AG04450 (cell line): ENCODE measurements around the gene TXNIP. TPM values are rescaled to one million over a fixed set of nuclear protein-coding genes. Genes with fewer than 3 reads are reported as not detected.
"Not testable (repeated sequence)": the region's sequence is repeated elsewhere in the genome, so short reads cannot be mapped to it uniquely, and the experiment has no call there.

ENCODE experiments used
- CTCF ChIA-PET: fragments of 300-600, 350-600 bp; formaldehyde crosslinking; extraction: SDS; loops from one replicate; lab custom pipeline; 2022; ENCODE audit warnings: antibody characterized with exemption, inconsistent platforms; lab: Charles Lee
- POLR2A ChIA-PET: fragments of 350-600 bp; formaldehyde crosslinking; extraction: SDS; loops from one replicate; lab custom pipeline; 2021; ENCODE audit warnings: antibody characterized with exemption, inconsistent platforms; lab: Yijun Ruan, JAX
- DNase-seq: peaks from one replicate; pipeline ENCODE4 v3.0.0-alpha.2; 2011; ENCODE audit warnings: low read depth, low spot score
- H3K27ac ChIP-seq: one replicate; pipeline ENCODE4 v1.5.1; 2012; ENCODE audit warnings: low read depth, low read length, control low read depth
- H3K27me3 ChIP-seq: one replicate; pipeline ENCODE4 v1.6.0; 2012; ENCODE audit warnings: low read length; ENCODE audit not compliant: control insufficient read depth, insufficient read depth
- H3K4me3 ChIP-seq: 2 replicates; pipeline ENCODE4 v1.5.1; 2011; ENCODE audit warnings: mild to moderate bottlenecking, low read depth, low read length, control low read depth
- H3K9me3 ChIP-seq: 2 replicates; pipeline ENCODE4 v1.5.1; 2012; ENCODE audit warnings: low read length; ENCODE audit not compliant: control insufficient read depth, insufficient read depth
- polyA plus RNA-seq: library from polyadenylated mRNA; depleted of rRNA; stranded (reverse); fragments of >200 nt; gene quantifications from 2 replicates; pipeline ENCODE4 v1.2.3, GENCODE V29; 2011
- TF ChIP-seq, protein P1 (sequence below): IDR thresholded peaks from 2 replicates; pipeline ENCODE4 v1.5.1; 2011; ENCODE audit warnings: low read depth, low read length, control low read depth, inconsistent platforms

The TXNIP gene
- polyA plus RNA-seq, 1 experiment, result 229 TPM

DNA sequence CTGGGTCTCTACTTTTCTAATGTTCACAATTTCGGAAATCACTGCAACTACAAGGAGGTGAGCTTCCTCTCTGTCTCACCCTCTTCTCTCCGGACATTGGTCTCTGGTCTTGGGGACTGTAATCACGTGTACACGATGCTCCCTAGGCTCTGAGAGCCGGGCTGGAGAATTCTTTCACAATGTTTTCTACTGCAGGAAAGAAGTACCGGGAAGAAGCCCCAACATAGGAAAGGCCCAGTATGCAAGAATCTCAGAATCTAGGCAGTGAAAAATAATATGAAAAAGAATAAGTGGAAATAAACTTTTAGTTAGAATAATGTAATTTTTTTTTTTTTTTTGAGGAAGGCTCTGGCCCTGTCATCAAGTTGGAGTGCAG is 38.7 kb upstream of the TXNIP start:
- POLR2A ChIA-PET, result interaction anchor here (1.1 to 5.9 kb wide), 2 partner anchors 16 to 72 kb away, joined by 7 to 71 read pairs; no protein-coding TSS in a partner anchor
- peak overlapping the region; percentile 21 for H3K27ac ChIP-seq
- TF ChIP-seq, protein P1, sequence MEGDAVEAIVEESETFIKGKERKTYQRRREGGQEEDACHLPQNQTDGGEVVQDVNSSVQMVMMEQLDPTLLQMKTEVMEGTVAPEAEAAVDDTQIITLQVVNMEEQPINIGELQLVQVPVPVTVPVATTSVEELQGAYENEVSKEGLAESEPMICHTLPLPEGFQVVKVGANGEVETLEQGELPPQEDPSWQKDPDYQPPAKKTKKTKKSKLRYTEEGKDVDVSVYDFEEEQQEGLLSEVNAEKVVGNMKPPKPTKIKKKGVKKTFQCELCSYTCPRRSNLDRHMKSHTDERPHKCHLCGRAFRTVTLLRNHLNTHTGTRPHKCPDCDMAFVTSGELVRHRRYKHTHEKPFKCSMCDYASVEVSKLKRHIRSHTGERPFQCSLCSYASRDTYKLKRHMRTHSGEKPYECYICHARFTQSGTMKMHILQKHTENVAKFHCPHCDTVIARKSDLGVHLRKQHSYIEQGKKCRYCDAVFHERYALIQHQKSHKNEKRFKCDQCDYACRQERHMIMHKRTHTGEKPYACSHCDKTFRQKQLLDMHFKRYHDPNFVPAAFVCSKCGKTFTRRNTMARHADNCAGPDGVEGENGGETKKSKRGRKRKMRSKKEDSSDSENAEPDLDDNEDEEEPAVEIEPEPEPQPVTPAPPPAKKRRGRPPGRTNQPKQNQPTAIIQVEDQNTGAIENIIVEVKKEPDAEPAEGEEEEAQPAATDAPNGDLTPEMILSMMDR, result no peak

DNA sequence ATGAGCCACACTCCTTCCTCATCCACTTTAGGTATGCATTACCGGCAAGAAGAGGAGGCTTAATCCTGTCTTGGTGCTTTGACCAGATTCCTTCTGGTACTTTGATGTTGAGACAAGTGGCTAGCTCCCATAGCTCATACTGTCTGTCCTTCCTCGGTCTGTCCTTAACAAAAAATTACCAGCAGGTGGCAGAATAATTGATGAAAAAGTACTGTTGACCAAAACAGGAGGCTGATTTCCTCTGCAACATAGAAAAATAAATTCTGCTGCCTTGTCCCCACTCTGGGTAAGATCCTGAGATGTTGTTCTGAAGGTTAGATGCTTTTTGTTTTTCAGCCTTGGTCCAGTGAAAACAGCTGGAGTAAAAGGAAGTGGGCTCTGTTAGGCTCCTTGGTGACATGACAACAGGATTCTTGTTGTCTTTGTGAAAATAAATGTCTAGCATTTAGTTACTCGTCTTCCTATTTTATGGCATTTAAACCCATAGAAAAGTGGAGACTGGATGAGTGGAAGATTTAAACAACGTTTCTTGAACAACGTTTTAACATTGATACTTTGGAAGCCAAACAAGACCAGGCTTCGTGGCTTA is 36.3 kb upstream of the TXNIP start:
- Histone ChIP-seq H3K27ac (no peak overlapping the region), H3K27me3 (no peaks in the 10 kb centered on the region), H3K4me3 (no peak overlapping the region), H3K9me3 (no peaks in the 10 kb centered on the region)
- TF ChIP-seq, protein P1, result peak; percentile 59
- ChIA-PET POLR2A (no interaction called here), CTCF (interaction anchor here (0.5 to 3.0 kb wide), 20 partner anchors 10 to 187 kb away, joined by 3 to 12 read pairs (median 4); partner anchors contain the start of genes HJV, NUDT17, PIAS3 and TXNIP)
- no peak for DNase-seq

More for the DNA sequence above, 38.7 kb upstream of the TXNIP start:
- peak overlapping the region; percentile 34; the same call in 1 of the 2 replicates for H3K4me3 ChIP-seq
- no peaks in the 10 kb centered on the region for H3K27me3 ChIP-seq
- H3K9me3 ChIP-seq, result no peaks in the 10 kb centered on the region
- CTCF ChIA-PET, result interaction anchor here (0.7 to 5.4 kb wide), 7 partner anchors 10 to 190 kb away, joined by 3 to 26 read pairs (median 3); partner anchors contain the start of genes NUDT17 and RBM8A
- DNase-seq, result no peak

DNA sequence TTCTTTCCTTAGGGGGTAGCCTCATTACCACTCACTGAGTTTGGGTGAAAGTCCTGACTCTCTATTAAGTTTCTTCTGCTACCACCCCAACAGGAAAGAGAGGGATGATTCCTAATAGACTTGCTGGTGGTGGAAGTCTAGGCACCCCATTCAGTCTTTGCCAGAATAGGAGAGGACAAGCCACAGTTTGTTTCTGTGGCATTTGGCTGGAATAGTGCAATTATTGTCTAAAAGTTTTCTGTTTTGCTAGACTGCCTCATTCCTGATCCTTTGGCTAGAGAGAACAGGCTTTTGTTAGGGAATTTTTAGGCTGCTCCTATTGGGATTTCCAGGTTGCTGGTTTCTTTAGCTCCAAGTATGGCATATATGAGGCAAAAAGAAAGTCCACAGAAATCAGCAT is 35.1 kb upstream of the TXNIP start:
- ChIA-PET CTCF (interaction anchor here (1.1 to 3.0 kb wide), 9 partner anchors 8 to 186 kb away, joined by 3 to 12 read pairs (median 4); partner anchors contain the start of genes HJV, NUDT17 and TXNIP), POLR2A (interaction anchor here (0.6 kb wide), 1 partner anchor 16 kb away, joined by 11 read pairs; no protein-coding TSS in a partner anchor)
- TF ChIP-seq, protein P1, result no peak
- no peak overlapping the region for H3K4me3 ChIP-seq
- no peaks in the 10 kb centered on the region for H3K9me3 ChIP-seq
- DNase-seq, result no peak
- H3K27ac ChIP-seq, result no peak overlapping the region
- no peaks in the 10 kb centered on the region for H3K27me3 ChIP-seq

DNA sequence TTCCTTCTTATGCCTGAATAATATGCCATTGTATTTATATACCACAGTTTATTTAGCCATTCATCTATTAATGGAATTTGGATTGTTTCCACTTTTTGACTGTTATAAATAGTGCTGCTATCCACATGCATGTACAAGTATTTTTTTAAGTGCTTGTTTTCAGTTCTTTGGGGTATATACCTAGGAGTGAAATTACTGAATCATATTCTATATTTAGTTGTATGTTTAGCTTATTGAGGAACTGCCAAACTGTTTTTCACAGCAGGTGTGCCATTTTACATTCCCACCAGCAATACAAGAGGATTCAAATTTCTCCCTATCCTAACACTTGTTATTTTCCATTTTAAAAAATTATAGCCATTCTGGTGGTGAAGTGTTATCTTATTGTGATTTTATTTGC is 32.7 kb upstream of the TXNIP start:
- CTCF ChIA-PET, result interaction anchor here (0.6 to 0.7 kb wide), 2 partner anchors 52 to 169 kb away, joined by 3 to 4 read pairs; no protein-coding TSS in a partner anchor
- Histone ChIP-seq H3K27ac (no peak overlapping the region), H3K9me3 (no peaks in the 10 kb centered on the region), H3K27me3 (no peaks in the 10 kb centered on the region), H3K4me3 (no peak overlapping the region)
- TF ChIP-seq, protein P1, result no peak
- no peak for DNase-seq
- POLR2A ChIA-PET, result no interaction called here

DNA sequence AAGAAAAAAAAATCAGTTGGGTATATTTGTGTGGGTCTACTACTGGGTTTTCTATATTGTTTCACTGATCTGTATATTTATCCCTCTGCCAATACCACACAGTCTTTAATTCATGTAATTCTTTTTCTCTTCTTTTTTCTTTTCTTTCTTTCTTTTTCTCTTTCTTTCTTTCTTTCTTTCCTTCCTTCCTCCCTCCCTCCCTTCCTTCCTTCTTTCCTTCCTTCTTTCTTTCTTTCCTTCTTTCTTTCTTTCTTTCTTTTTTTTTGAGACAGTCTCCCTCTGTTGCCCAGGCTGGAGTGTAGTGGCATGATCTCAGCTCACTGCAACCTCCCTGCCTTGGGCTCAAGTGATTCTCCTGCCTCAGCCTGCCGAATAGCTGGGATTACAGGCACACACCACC is 30.3 kb upstream of the TXNIP start:
- CTCF ChIA-PET, result interaction anchor here (0.5 to 2.2 kb wide), 3 partner anchors 11 to 47 kb away, joined by 4 to 6 read pairs (median 4); no protein-coding TSS in a partner anchor
- H3K9me3 ChIP-seq, H3K27ac ChIP-seq, H3K27me3 ChIP-seq, DNase-seq, POLR2A ChIA-PET, H3K4me3 ChIP-seq: not testable (repeated sequence)

DNA sequence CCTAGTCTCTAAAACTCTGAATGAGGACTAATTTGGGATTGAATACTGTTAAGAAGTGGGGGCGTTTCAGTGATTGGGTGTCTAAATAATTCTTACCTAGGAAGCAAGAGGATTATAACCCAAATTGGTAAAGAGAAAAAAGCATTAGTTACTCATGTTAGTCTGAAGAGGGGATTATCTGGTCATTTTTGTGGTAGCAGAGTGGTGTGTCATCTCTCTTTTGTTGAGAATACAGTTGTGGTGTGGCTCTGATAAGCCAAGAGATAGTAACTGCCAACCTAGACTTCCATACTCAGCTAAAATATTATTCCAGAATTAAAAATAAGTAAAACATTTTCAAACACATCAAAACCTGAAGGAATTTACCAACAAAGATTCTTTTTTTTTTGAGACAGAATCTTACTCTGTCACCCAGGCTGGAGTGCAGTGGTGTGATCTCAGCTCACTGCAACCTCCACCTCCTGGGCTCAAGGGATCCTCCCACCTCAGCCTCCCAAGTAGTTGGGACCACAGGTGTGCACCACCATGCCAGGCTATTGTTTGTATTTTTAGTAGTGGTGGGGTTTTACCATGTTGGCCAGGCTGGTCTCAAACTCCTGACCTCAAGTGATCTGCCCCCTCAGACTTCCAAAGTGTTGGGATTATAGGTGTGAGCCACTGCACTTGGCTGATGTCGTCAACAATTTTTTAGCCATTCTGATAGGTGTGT is 29.6 kb upstream of the TXNIP start:
- H3K27ac ChIP-seq, H3K4me3 ChIP-seq, DNase-seq, H3K9me3 ChIP-seq, POLR2A ChIA-PET: not testable (repeated sequence)
- CTCF ChIA-PET, result interaction anchor here (0.5 to 2.2 kb wide), 3 partner anchors 9 to 132 kb away, joined by 3 to 6 read pairs (median 3); no protein-coding TSS in a partner anchor
- H3K27me3 ChIP-seq, result peaks cover 12% of the 10 kb centered on the region
